A549 (cell line): ENCODE results near the gene CHCHD5. TPM values are rescaled to one million over a fixed set of nuclear protein-coding genes. Genes with fewer than 3 reads are reported as not detected.

ENCODE experiments used
- ATAC-seq, 2 experiments: fragments of 200-7000 bp in 1 of 2; fragments of >200 bp in 1 of 2; cut with Nextera tagmentation in 1 of 2; cut with Tn5 transposase in 1 of 2; 3 replicates each; pipeline versions ENCODE4 v1.8.0 to v1.9.1; 2018 to 2020; ENCODE audit warnings: mild to moderate bottlenecking in 1 of 2, moderate library complexity in 1 of 2
- CTCF ChIA-PET: fragments of 300-600 bp; sonication (Branson Sonifier 250); formaldehyde crosslinking; extraction: SDS; loops from one replicate; lab custom pipeline; 2021; ENCODE audit warnings: antibody characterized with exemption, inconsistent platforms; lab: Yijun Ruan, JAX
- POLR2A ChIA-PET: fragments of 350-600 bp; formaldehyde crosslinking; extraction: SDS; loops from one replicate; lab custom pipeline; 2021; ENCODE audit warnings: antibody characterized with exemption, inconsistent platforms; lab: Yijun Ruan, JAX
- DNase-seq, 2 experiments: peaks; one replicate each; pipeline versions ENCODE4 v3.0.0 to v3.0.0-alpha.2; 2011 to 2016; ENCODE audit warnings: low read depth in 1 of 2, low spot score in 1 of 2
- FAIRE-seq: peaks from 2 replicates; lab custom pipeline; 2011; peaks lifted over from hg19 to GRCh38; lab: Jason Lieb, UNC
- H3K27ac ChIP-seq, 2 experiments: fragments of >200 bp; sonication (Bioruptor Twin); formaldehyde crosslinking; 3 replicates each; pipeline ENCODE4 v1.5.1; 2016 to 2017
- H3K4me1 ChIP-seq: fragments of >200 bp; sonication (Bioruptor Twin); formaldehyde crosslinking; 3 replicates; pipeline ENCODE4 v1.6.1; 2016
- H3K4me2 ChIP-seq: fragments of >200 bp; sonication (Bioruptor Twin); formaldehyde crosslinking; 3 replicates; pipeline ENCODE4 v1.6.1; 2016
- H3K4me3 ChIP-seq: fragments of >200 bp; sonication (Bioruptor Twin); formaldehyde crosslinking; 3 replicates; pipeline ENCODE4 v1.5.1; 2016
- H3K9me3 ChIP-seq: fragments of >200 bp; sonication (Bioruptor Twin); formaldehyde crosslinking; 3 replicates; pipeline ENCODE4 v1.6.1; 2016
- CBX8 ChIP-seq: fragments of 200-600 bp; sonication (generic); IDR thresholded peaks from 2 replicates; pipeline ENCODE4 v1.6.1; 2016
- CEBPB ChIP-seq, 2 experiments: fragments of >200 bp in 1 of 2; sonication (Bioruptor Twin) in 1 of 2; formaldehyde crosslinking in 1 of 2; IDR thresholded peaks; 2 replicates each; pipeline ENCODE4 v1.6.1; 2012 to 2016
- CHD2 ChIP-seq: fragments of 150-350 bp; IDR thresholded peaks from 2 replicates; pipeline ENCODE4 v1.6.1; 2014; ENCODE audit warnings: low read length; ENCODE audit not compliant: partially characterized antibody
- GATA3 ChIP-seq: IDR thresholded peaks from 2 replicates; pipeline ENCODE4 v1.6.1; 2012; ENCODE audit warnings: borderline replicate concordance
- HDAC2 ChIP-seq: fragments of 200-600 bp; sonication (generic); IDR thresholded peaks from 2 replicates; pipeline ENCODE4 v1.6.1; 2016
- HEYL ChIP-seq: fragments of 250-450 bp; sonication (Bioruptor Pico); IDR thresholded peaks from 2 replicates; pipeline ENCODE4 v1.8.0; 2021; ENCODE audit warnings: mild to moderate bottlenecking, moderate library complexity
- HOXB13 ChIP-seq: fragments of 250-450 bp; sonication (Bioruptor Pico); IDR thresholded peaks from 2 replicates; pipeline ENCODE4 v1.5.0; 2020; ENCODE audit warnings: low read depth, mild to moderate bottlenecking, moderate library complexity
- JUN ChIP-seq, 2 experiments: fragments of >200 bp; sonication (Bioruptor Twin); formaldehyde crosslinking; IDR thresholded peaks; 2 replicates in 1 of 2; 3 replicates in 1 of 2; pipeline ENCODE4 v1.6.1; 2016 to 2017
- JUNB ChIP-seq: fragments of >200 bp; sonication (Bioruptor Twin); formaldehyde crosslinking; IDR thresholded peaks from 2 replicates; pipeline ENCODE4 v1.6.1; 2016
- KDM1A ChIP-seq: fragments of 200-600 bp; sonication (generic); IDR thresholded peaks from 2 replicates; pipeline ENCODE4 v1.6.1; 2016; ENCODE audit warnings: low read depth, mild to moderate bottlenecking
- MAFK ChIP-seq: fragments of 450-650 bp; IDR thresholded peaks from 2 replicates; pipeline ENCODE4 v1.6.1; 2014; ENCODE audit not compliant: partially characterized antibody
- MYC ChIP-seq: IDR thresholded peaks from 2 replicates; pipeline ENCODE4 v1.6.1; 2012; ENCODE audit warnings: mild to moderate bottlenecking, inconsistent platforms, low read length, improper control_type of control experiment, borderline replicate concordance
- NPAS2 ChIP-seq: fragments of 250-450 bp; sonication (Bioruptor Pico); IDR thresholded peaks from 2 replicates; pipeline ENCODE4 v1.8.0; 2022; ENCODE audit warnings: mild to moderate bottlenecking, moderate library complexity, borderline replicate concordance
- RARB ChIP-seq: fragments of 250-450 bp; sonication (Bioruptor Pico); IDR thresholded peaks from 2 replicates; pipeline ENCODE4 v1.8.0; 2021; ENCODE audit warnings: mild to moderate bottlenecking, moderate library complexity
- RCOR1 ChIP-seq: fragments of 150-350 bp; IDR thresholded peaks from 2 replicates; pipeline ENCODE4 v1.6.1; 2014; ENCODE audit warnings: antibody characterized with exemption, low read length, low read depth
- ZC3H11A ChIP-seq: fragments of 450-650 bp; IDR thresholded peaks from 2 replicates; pipeline ENCODE4 v1.6.1; 2014; ENCODE audit warnings: antibody characterized with exemption, mild to moderate bottlenecking
- WGBS: methylation state at CpG from one replicate; pipeline ENCODE4 v1.1.6; 2017; ENCODE audit errors: missing lambda C conversion rate; 5-methylcytosine and 5-hydroxymethylcytosine counted together
- polyA plus RNA-seq, 4 experiments: library from polyadenylated mRNA; depleted of rRNA in 3 of 4; stranded (reverse); fragments of >200 nt; fragmentation: RNase III in 1 of 4; extraction: RNeasy Plus Mini Kit Qiagen cat#74134 plus additional on column Dnase treatment in 1 of 4; gene quantifications; 2 replicates in 3 of 4; 3 replicates in 1 of 4; pipeline ENCODE4 v1.2.3, GENCODE V29; 2011 to 2017
- TF ChIP-seq, protein P1 (sequence below): fragments of >200 bp; sonication (Bioruptor Twin); formaldehyde crosslinking; IDR thresholded peaks from 3 replicates; pipeline ENCODE4 v1.5.1; 2016
- TF ChIP-seq, protein P2 (sequence below): fragments of 250-450 bp; sonication (Bioruptor Pico); IDR thresholded peaks from 2 replicates; pipeline ENCODE4 v1.5.0; 2021; ENCODE audit warnings: mild to moderate bottlenecking, moderate library complexity, borderline replicate concordance
- TF ChIP-seq, protein P3 (sequence below): IDR thresholded peaks from 2 replicates; pipeline ENCODE4 v1.6.1; 2012; ENCODE audit warnings: low read depth, borderline replicate concordance
- TF ChIP-seq, protein P4 (sequence below): IDR thresholded peaks from 2 replicates; pipeline ENCODE4 v1.6.1; 2012
- TF ChIP-seq, protein P5 (sequence below): IDR thresholded peaks from 2 replicates; pipeline ENCODE4 v1.6.1; 2012

CHCHD5 gene
- polyA plus RNA-seq, 2 of the 4 experiments (the other 2 are of a cell fraction): 15.0 to 61.4 TPM

DNA sequence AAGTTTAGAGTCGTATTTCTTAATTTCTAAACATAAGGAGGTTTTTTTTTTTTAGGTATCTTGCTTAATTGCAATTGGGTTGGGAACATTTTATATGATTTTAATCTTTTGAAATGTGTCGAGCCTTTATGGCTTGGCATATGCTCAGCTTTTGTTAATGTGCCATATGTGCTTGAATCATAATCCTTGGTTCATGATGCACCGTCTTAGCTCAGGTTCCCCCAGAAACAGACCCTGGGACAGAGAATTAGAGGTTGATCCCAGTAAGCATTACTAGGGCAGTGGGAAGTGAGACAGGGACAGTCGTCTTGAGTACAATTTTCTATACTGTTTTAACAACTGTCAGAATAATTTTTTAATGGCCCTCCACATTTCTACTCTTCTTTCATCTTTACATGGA is 9.3 kb downstream of the CHCHD5 start (continued):
- TF ChIP-seq, protein P1, sequence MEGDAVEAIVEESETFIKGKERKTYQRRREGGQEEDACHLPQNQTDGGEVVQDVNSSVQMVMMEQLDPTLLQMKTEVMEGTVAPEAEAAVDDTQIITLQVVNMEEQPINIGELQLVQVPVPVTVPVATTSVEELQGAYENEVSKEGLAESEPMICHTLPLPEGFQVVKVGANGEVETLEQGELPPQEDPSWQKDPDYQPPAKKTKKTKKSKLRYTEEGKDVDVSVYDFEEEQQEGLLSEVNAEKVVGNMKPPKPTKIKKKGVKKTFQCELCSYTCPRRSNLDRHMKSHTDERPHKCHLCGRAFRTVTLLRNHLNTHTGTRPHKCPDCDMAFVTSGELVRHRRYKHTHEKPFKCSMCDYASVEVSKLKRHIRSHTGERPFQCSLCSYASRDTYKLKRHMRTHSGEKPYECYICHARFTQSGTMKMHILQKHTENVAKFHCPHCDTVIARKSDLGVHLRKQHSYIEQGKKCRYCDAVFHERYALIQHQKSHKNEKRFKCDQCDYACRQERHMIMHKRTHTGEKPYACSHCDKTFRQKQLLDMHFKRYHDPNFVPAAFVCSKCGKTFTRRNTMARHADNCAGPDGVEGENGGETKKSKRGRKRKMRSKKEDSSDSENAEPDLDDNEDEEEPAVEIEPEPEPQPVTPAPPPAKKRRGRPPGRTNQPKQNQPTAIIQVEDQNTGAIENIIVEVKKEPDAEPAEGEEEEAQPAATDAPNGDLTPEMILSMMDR: no peak
- TF ChIP-seq NPAS2 (no peak), ZC3H11A (no peak), JUN (IDR thresholded peaks at IDR 0.05) (no peak)

DNA sequence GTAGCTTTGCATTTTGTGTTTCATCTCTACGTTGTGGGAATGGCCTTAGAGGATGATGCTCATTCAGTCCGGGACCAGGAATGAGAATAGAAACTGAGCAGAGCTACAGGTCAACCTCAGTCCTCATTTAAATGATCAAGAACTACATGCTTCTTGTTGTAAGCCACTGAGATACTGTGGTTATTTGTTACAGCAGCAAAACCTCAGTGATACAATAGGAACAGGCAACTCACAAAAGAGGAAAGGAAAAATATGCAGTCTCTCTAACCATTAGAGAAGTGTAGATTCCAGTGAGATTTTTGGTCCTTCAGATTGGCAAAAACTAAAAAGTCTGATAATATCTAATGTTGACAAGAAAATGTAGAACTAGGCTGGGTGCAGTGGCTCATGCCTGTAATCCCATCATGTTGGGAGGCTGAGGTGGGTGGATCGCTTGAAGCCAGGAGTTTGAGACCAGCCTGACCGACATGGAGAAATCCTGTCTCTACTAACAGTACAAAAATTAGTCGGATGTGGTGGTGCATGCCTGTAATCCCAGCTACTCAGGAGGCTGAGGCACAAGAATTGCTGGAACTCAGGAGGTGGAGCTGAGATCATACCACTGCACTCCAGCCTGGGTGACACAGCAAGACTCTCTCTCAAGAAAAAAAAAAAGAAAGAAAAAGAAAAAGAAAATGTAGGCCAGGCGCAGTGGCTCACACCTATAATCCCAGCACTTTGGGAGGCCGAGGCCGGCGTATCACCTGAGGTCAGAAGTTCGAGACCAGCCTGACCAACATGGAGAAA is 13.3 kb downstream of the CHCHD5 start:
- Histone ChIP-seq H3K4me2 (no peak overlapping the region), H3K27ac (no peak overlapping the region), H3K9me3 (no peaks in the 10 kb centered on the region), H3K4me3 (no peak overlapping the region), H3K4me1 (peaks cover 12% of the 10 kb centered on the region)
- FAIRE-seq (no peak), DNase-seq (no peak), ATAC-seq (no peak)
- TF ChIP-seq, protein P2, sequence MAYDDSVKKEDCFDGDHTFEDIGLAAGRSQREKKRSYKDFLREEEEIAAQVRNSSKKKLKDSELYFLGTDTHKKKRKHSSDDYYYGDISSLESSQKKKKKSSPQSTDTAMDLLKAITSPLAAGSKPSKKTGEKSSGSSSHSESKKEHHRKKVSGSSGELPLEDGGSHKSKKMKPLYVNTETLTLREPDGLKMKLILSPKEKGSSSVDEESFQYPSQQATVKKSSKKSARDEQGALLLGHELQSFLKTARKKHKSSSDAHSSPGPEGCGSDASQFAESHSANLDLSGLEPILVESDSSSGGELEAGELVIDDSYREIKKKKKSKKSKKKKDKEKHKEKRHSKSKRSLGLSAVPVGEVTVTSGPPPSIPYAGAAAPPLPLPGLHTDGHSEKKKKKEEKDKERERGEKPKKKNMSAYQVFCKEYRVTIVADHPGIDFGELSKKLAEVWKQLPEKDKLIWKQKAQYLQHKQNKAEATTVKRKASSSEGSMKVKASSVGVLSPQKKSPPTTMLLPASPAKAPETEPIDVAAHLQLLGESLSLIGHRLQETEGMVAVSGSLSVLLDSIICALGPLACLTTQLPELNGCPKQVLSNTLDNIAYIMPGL: no peak
- TF ChIP-seq RARB (no peak), KDM1A (no peak), RCOR1 (no peak), CBX8 (no peak), GATA3 (no peak), MYC (no peak), HEYL (CRISPR knock-in tag) (no peak), HDAC2 (no peak), HOXB13 (CRISPR knock-in tag) (no peak), JUNB (no peak), MAFK (no peak), CEBPB (IDR thresholded peaks at IDR 0.05) (no peak), CHD2 (no peak)
- TF ChIP-seq, protein P3, sequence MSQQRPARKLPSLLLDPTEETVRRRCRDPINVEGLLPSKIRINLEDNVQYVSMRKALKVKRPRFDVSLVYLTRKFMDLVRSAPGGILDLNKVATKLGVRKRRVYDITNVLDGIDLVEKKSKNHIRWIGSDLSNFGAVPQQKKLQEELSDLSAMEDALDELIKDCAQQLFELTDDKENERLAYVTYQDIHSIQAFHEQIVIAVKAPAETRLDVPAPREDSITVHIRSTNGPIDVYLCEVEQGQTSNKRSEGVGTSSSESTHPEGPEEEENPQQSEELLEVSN: no peak
- TF ChIP-seq, protein P4, sequence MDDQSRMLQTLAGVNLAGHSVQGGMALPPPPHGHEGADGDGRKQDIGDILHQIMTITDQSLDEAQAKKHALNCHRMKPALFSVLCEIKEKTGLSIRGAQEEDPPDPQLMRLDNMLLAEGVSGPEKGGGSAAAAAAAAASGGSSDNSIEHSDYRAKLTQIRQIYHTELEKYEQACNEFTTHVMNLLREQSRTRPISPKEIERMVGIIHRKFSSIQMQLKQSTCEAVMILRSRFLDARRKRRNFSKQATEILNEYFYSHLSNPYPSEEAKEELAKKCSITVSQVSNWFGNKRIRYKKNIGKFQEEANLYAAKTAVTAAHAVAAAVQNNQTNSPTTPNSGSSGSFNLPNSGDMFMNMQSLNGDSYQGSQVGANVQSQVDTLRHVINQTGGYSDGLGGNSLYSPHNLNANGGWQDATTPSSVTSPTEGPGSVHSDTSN: no peak
- TF ChIP-seq, protein P5, sequence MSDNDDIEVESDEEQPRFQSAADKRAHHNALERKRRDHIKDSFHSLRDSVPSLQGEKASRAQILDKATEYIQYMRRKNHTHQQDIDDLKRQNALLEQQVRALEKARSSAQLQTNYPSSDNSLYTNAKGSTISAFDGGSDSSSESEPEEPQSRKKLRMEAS: no peak
- ChIA-PET CTCF (interaction anchor here (0.6 to 11.9 kb wide), 6 partner anchors 12 to 361 kb away, joined by 3 to 230 read pairs (median 42); partner anchors contain the start of genes CHCHD5, NT5DC4 and SLC20A1), POLR2A (no interaction called here)
- 92% methylated on average over 10 of the region's 10 CpGs for WGBS
